HG02571 (cell line): ENCODE measurements around the gene CCDC97.
"Not testable (repeated sequence)": the region's sequence is repeated elsewhere in the genome, so short reads cannot be mapped to it uniquely, and the experiment has no call there.

ENCODE experiments used
- ATAC-seq: cut with Tn5 transposase; IDR thresholded peaks from one replicate; pipeline ENCODE4 v1.9.1; 2021; ENCODE audit warnings: mild to moderate bottlenecking, moderate library complexity; ENCODE audit not compliant: unreplicated experiment

The CCDC97 gene

GRCh38 chr19:41357746-41358145 is 47.8 kb downstream of the CCDC97 start:
- no peak for ATAC-seq

GRCh38 chr19:41359741-41360140 is 49.8 kb downstream of the CCDC97 start:
- no peak for ATAC-seq

GRCh38 chr19:41362143-41362847 is 52.3 kb downstream of the CCDC97 start:
- no peak for ATAC-seq

GRCh38 chr19:41363371-41363752 is 53.4 kb downstream of the CCDC97 start:
- no peak for ATAC-seq

- peak; percentile 83 for ATAC-seq
Observed at GRCh38 chr19:41363753-41364523, 54.0 kb downstream of the CCDC97 start, which contains the start of gene B9D2. Gene B9D2, minus strand, starts transcription at chr19:41364149. Its CDS starts 630 bp downstream, at chr19:41363519.

GRCh38 chr19:41364524-41365391 is 54.8 kb downstream of the CCDC97 start:
- no peak for ATAC-seq

- ATAC-seq, result no peak
Observed at GRCh38 chr19:41366089-41366488, 56.1 kb downstream of the CCDC97 start.

- ATAC-seq, result no peak
Observed at GRCh38 chr19:41367848-41368301, 57.9 kb downstream of the CCDC97 start.

GRCh38 chr19:41369769-41370168 is 59.8 kb downstream of the CCDC97 start:
- ATAC-seq, result no peak

- ATAC-seq, result not testable (repeated sequence)
Observed at GRCh38 chr19:41371119-41371518, 61.1 kb downstream of the CCDC97 start.

GRCh38 chr19:41371541-41371940 is 61.6 kb downstream of the CCDC97 start:
- no peak for ATAC-seq

GRCh38 chr19:41372501-41372900 is 62.5 kb downstream of the CCDC97 start:
- no peak for ATAC-seq

- no peak for ATAC-seq
Observed at GRCh38 chr19:41373993-41374392, 64.0 kb downstream of the CCDC97 start.
